Measurements from ENCODE around the gene ACAD9.

Gene ACAD9

DNA sequence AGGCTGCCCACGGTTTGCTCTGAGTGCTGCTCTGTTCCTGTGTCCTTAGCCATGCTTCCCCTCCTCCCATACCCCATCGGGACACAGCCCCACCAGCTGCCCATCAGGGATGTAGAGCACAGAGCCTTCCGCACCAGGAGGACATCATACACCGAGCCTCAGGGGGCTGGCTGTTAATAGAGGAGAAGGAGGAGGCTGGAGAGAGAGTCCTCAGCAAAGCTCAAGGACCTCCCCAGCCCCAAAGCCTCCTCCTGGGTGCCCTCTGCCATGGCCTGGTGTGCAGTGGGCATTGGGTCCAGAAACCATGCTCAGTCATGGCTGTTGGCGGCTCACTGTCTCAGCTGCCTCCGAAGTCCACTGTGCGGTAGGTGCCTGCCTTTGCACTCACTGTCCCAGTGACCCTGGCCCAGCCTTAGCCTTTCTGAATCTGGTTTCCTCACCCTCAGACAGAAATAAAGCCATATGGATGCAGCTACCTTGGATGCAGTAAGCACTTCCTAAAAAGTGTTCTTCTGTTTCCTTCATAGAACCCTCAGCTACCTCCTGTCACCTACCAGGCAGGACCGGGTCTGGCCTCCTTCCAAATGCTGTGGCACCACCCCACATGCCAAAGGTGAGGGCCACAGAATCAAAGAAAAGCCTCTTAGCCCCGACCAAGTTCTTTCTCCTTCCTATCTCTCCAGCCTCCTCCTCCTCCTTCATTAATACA is 53.9 kb downstream of the ACAD9 start:
- Histone ChIP-seq H4K20me1 (ENCODE audit: low read depth, low read length) (no peaks in the 10 kb centered on the region), H3K9ac (ENCODE audit: low read length) (no peak overlapping the region), H3K27ac (ENCODE audit: low read depth, low read length) (no peak overlapping the region), H3F3A (ENCODE audit: insufficient read depth) (no peaks in the 10 kb centered on the region), H3K9me3 (ENCODE audit: insufficient read depth, low read length) (no peaks in the 10 kb centered on the region), H3K36me3 (ENCODE audit: low read length) (no peaks in the 10 kb centered on the region), H2AFZ (ENCODE audit: low read depth, low read length, severe bottlenecking) (no peak overlapping the region), H3K79me2 (ENCODE audit: insufficient read depth, low read length) (no peaks in the 10 kb centered on the region), H3K27me3 (ENCODE audit: low read length) (no peaks in the 10 kb centered on the region), H3K4me2 (ENCODE audit: low read depth, low read length, poor library complexity, severe bottlenecking) (no peak overlapping the region), H3K9me2 (replicated peaks; ENCODE audit: insufficient read depth, low read length) (no peaks in the 10 kb centered on the region), H3K4me3 (ENCODE audit: insufficient read depth, low read length, poor library complexity, severe bottlenecking) (no peak overlapping the region)
- TF ChIP-seq, protein P1, sequence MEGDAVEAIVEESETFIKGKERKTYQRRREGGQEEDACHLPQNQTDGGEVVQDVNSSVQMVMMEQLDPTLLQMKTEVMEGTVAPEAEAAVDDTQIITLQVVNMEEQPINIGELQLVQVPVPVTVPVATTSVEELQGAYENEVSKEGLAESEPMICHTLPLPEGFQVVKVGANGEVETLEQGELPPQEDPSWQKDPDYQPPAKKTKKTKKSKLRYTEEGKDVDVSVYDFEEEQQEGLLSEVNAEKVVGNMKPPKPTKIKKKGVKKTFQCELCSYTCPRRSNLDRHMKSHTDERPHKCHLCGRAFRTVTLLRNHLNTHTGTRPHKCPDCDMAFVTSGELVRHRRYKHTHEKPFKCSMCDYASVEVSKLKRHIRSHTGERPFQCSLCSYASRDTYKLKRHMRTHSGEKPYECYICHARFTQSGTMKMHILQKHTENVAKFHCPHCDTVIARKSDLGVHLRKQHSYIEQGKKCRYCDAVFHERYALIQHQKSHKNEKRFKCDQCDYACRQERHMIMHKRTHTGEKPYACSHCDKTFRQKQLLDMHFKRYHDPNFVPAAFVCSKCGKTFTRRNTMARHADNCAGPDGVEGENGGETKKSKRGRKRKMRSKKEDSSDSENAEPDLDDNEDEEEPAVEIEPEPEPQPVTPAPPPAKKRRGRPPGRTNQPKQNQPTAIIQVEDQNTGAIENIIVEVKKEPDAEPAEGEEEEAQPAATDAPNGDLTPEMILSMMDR (IDR thresholded peaks at IDR 0.05; ENCODE audit: insufficient read depth, low read length, poor library complexity, severe bottlenecking) = no peak
- no peak for TF ChIP-seq EZH2phosphoT487 (conservative IDR thresholded peaks at IDR 0.05; ENCODE audit: low read length)

DNA sequence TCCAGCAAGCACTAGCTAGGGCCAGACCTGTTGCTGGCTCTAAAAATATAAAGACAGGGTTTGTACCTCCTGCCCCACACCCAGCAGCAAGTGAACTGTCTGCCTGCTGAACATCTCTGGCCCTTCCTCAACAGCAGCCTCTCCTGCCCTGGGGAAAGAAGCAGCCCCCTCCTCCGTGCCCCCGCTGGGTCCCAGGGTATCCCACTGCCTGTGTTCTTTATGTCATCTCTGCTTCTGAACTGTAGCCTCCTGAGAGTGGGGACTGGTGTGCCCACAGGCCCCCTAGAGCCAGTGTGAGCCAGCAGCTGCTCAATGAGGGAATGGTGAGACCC is 54.5 kb downstream of the ACAD9 start:
- Histone ChIP-seq H3K27ac (ENCODE audit: low read depth, low read length) (no peak overlapping the region), H3K9me2 (replicated peaks; ENCODE audit: insufficient read depth, low read length) (no peaks in the 10 kb centered on the region), H3K36me3 (ENCODE audit: low read length) (no peaks in the 10 kb centered on the region), H3K27me3 (ENCODE audit: low read length) (no peaks in the 10 kb centered on the region), H3K4me2 (ENCODE audit: low read depth, low read length, poor library complexity, severe bottlenecking) (no peak overlapping the region), H3K4me3 (ENCODE audit: insufficient read depth, low read length, poor library complexity, severe bottlenecking) (no peak overlapping the region), H3K9ac (ENCODE audit: low read length) (no peak overlapping the region), H3K79me2 (ENCODE audit: insufficient read depth, low read length) (no peaks in the 10 kb centered on the region), H3K9me3 (ENCODE audit: insufficient read depth, low read length) (no peaks in the 10 kb centered on the region), H3F3A (ENCODE audit: insufficient read depth) (no peaks in the 10 kb centered on the region), H2AFZ (ENCODE audit: low read depth, low read length, severe bottlenecking) (no peak overlapping the region), H4K20me1 (ENCODE audit: low read depth, low read length) (no peaks in the 10 kb centered on the region)
- TF ChIP-seq EZH2phosphoT487 (conservative IDR thresholded peaks at IDR 0.05; ENCODE audit: low read length) = no peak
- TF ChIP-seq, protein P1 (IDR thresholded peaks at IDR 0.05; ENCODE audit: insufficient read depth, low read length, poor library complexity, severe bottlenecking) = no peak

DNA sequence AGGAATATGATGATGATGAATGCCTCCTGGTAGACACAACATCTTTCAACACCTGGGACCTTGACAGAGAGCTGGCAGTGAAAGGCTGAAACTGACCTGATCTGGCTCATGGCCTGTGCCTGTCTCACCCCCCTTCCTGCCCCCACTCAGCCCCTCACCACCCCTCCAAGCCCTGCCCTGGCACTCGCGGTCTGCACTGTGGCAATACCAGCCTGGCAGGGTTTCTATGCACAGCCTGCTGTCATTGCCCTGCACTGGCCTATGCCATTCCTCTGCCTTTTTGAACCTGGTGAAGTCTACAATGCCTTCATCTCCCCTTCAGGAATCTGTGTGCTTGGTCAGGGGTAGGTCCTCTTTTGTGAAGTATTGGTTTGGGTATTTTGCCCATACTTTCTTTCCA is 56.5 kb downstream of the ACAD9 start:
- Histone ChIP-seq H3F3A (ENCODE audit: insufficient read depth) (no peaks in the 10 kb centered on the region), H3K27me3 (ENCODE audit: low read length) (no peaks in the 10 kb centered on the region), H3K4me3 (ENCODE audit: insufficient read depth, low read length, poor library complexity, severe bottlenecking) (no peak overlapping the region), H3K4me2 (ENCODE audit: low read depth, low read length, poor library complexity, severe bottlenecking) (no peak overlapping the region), H2AFZ (ENCODE audit: low read depth, low read length, severe bottlenecking) (no peak overlapping the region), H3K36me3 (ENCODE audit: low read length) (no peaks in the 10 kb centered on the region), H3K9me3 (ENCODE audit: insufficient read depth, low read length) (no peaks in the 10 kb centered on the region), H3K27ac (ENCODE audit: low read depth, low read length) (no peak overlapping the region), H3K9me2 (replicated peaks; ENCODE audit: insufficient read depth, low read length) (no peaks in the 10 kb centered on the region), H3K79me2 (ENCODE audit: insufficient read depth, low read length) (no peaks in the 10 kb centered on the region), H3K9ac (ENCODE audit: low read length) (no peak overlapping the region), H4K20me1 (ENCODE audit: low read depth, low read length) (no peaks in the 10 kb centered on the region)
- no peak for TF ChIP-seq EZH2phosphoT487 (conservative IDR thresholded peaks at IDR 0.05; ENCODE audit: low read length)
- TF ChIP-seq, protein P1 (IDR thresholded peaks at IDR 0.05; ENCODE audit: insufficient read depth, low read length, poor library complexity, severe bottlenecking) = no peak
